Tibial artery (tissue), 4 donors: ENCODE data around the gene RIC8B.

ENCODE experiments used
- DNase-seq, 2 donors: peaks; one replicate each; pipeline ENCODE4 v3.0.0-alpha.2; 2019
- H3K27ac ChIP-seq, 2 donors: fragments of 200-600 bp; sonication (generic) in 1 of 2; 1 replicate in 1 of 2; 2 replicates in 1 of 2; pipeline ENCODE4 v1.5.1; 2018 to 2019; ENCODE audit warnings: mild to moderate bottlenecking in 1 of 2
- H3K27me3 ChIP-seq, 2 donors: fragments of 200-600 bp; sonication (generic) in 1 of 2; one replicate each; pipeline versions ENCODE4 v1.5.1 to v1.6.0; 2016 to 2019
- H3K36me3 ChIP-seq, 3 donors: fragments of 200-600 bp; sonication (generic) in 2 of 3; one replicate each; pipeline ENCODE4 v1.5.1; 2016 to 2019; ENCODE audit warnings: mild to moderate bottlenecking in 2 of 3
- H3K4me1 ChIP-seq, 4 donors: fragments of 200-600 bp; sonication (generic) in 2 of 4; 1 replicate in 3 of 4; 2 replicates in 1 of 4; pipeline ENCODE4 v1.5.1; 2016 to 2019
- H3K4me3 ChIP-seq, 2 donors: fragments of 200-600 bp; sonication (generic) in 1 of 2; 1 replicate in 1 of 2; 2 replicates in 1 of 2; pipeline ENCODE4 v1.5.1; 2018 to 2019; ENCODE audit warnings: mild to moderate bottlenecking in 2 of 2
- H3K9me3 ChIP-seq, 3 donors: fragments of 200-600 bp; sonication (generic) in 1 of 3; one replicate each; pipeline ENCODE4 v1.5.1; 2016 to 2019
- intact Hi-C: fragments of 100-400 bp; cut with DNase I; formaldehyde crosslinking; loops from one replicate; pipeline ENCODE4 v1.15.0; 2023; ENCODE audit warnings: low total_unique reads
- TF ChIP-seq, protein P1 (sequence below), 2 experiments: fragments of 200-600 bp in 1 of 2; fragments of 450-650 bp in 1 of 2; IDR thresholded peaks; one replicate each; pipeline ENCODE4 v1.5.1; 2017 to 2019; ENCODE audit warnings: antibody characterized with exemption in 2 of 2, mild to moderate bottlenecking in 1 of 2, moderate library complexity in 1 of 2

Gene RIC8B

GRCh38 chr12:106733660-106734059 is 40.8 kb upstream of the RIC8B start:
- no peaks in the 10 kb centered on the region for H3K4me1 ChIP-seq
- no peak for DNase-seq
- H3K4me3 ChIP-seq, result no peak overlapping the region
- TF ChIP-seq, protein P1, sequence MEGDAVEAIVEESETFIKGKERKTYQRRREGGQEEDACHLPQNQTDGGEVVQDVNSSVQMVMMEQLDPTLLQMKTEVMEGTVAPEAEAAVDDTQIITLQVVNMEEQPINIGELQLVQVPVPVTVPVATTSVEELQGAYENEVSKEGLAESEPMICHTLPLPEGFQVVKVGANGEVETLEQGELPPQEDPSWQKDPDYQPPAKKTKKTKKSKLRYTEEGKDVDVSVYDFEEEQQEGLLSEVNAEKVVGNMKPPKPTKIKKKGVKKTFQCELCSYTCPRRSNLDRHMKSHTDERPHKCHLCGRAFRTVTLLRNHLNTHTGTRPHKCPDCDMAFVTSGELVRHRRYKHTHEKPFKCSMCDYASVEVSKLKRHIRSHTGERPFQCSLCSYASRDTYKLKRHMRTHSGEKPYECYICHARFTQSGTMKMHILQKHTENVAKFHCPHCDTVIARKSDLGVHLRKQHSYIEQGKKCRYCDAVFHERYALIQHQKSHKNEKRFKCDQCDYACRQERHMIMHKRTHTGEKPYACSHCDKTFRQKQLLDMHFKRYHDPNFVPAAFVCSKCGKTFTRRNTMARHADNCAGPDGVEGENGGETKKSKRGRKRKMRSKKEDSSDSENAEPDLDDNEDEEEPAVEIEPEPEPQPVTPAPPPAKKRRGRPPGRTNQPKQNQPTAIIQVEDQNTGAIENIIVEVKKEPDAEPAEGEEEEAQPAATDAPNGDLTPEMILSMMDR (IDR thresholded peaks at IDR 0.05), result no peak
- H3K9me3 ChIP-seq, result no peaks in the 10 kb centered on the region
- H3K27ac ChIP-seq, result no peak overlapping the region
- no peaks in the 10 kb centered on the region for H3K27me3 ChIP-seq
- intact Hi-C loops, result no loop called here
- no peaks in the 10 kb centered on the region for H3K36me3 ChIP-seq

DNA sequence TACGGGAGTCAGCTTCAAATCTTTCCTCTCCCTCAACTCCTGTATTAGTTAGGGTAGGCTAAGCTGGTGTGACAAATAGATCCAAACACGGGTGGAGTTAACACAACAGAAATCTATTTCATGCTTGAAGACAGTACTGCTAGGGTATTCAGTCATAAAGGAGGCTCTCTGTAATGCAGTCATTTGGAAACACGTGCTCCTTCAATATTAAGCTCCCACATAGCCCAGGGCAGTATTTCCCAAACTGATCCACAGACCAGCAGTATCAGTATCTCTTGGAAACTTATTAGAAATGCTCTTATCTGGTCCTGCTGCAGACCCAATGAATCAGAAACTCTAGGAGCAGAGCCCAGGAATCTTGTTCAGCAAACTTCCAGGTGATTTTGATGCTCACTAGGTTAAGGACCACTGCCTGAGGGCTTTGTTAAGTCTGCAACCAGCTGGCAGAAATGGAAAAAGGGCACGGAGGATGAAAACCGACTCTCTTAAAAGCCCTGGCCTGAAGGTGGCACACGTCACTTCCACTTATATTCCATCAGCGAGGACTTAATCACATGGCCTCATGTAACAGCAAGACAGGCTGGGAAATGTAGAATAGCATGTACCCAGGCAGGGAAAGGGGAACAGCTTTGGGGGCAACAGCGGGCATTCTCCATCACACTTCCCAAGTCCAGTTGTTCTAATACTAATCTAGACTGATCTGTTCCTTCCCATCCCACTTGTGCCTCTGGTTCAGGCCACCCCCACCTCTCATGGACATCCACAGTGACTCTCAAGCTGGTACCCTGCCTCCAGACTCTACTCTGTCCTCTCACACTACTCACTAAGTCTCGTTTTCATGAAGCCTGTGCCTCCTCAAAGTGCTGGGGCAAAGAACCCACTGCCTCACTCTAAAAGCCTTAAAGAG is 38.2 kb upstream of the RIC8B start:
- TF ChIP-seq, protein P1 (IDR thresholded peaks at IDR 0.05), result peak in 1 of 2 experiments; percentile 21
- no peaks in the 10 kb centered on the region for H3K27me3 ChIP-seq
- H3K4me1 ChIP-seq, result no peaks in the 10 kb centered on the region
- intact Hi-C loops, result no loop called here
- H3K4me3 ChIP-seq, result no peak overlapping the region
- no peaks in the 10 kb centered on the region for H3K36me3 ChIP-seq
- DNase-seq, result no peak
- H3K9me3 ChIP-seq, result no peaks in the 10 kb centered on the region
- no peak overlapping the region for H3K27ac ChIP-seq

GRCh38 chr12:106739318-106739717 is 35.2 kb upstream of the RIC8B start:
- Histone ChIP-seq H3K27me3 (no peaks in the 10 kb centered on the region), H3K4me1 (no peaks in the 10 kb centered on the region), H3K36me3 (no peaks in the 10 kb centered on the region), H3K4me3 (no peak overlapping the region), H3K27ac (no peak overlapping the region), H3K9me3 (no peaks in the 10 kb centered on the region)
- no peak for DNase-seq
- TF ChIP-seq, protein P1 (IDR thresholded peaks at IDR 0.05), result no peak
- intact Hi-C loops, result no loop called here

- intact Hi-C loops, result no loop called here
- no peak for DNase-seq
- no peak overlapping the region for H3K27ac ChIP-seq
Observed at GRCh38 chr12:106739815-106740530, 34.5 kb upstream of the RIC8B start.

GRCh38 chr12:106740818-106741217 is 33.7 kb upstream of the RIC8B start:
- no peak for DNase-seq
- Histone ChIP-seq H3K4me3 (no peak overlapping the region), H3K27me3 (no peaks in the 10 kb centered on the region), H3K4me1 (no peaks in the 10 kb centered on the region), H3K36me3 (no peaks in the 10 kb centered on the region), H3K9me3 (no peaks in the 10 kb centered on the region), H3K27ac (no peak overlapping the region)
- TF ChIP-seq, protein P1 (IDR thresholded peaks at IDR 0.05), result no peak
- intact Hi-C loops, result no loop called here

More at GRCh38 chr12:106739815-106740530, 34.5 kb upstream of the RIC8B start:
- Histone ChIP-seq H3K27me3 (no peaks in the 10 kb centered on the region), H3K9me3 (no peaks in the 10 kb centered on the region), H3K36me3 (no peaks in the 10 kb centered on the region), H3K4me1 (no peaks in the 10 kb centered on the region), H3K4me3 (no peak overlapping the region)
- TF ChIP-seq, protein P1 (IDR thresholded peaks at IDR 0.05), result no peak
